H1 (cell line): ENCODE data around the gene EN1. TPM values are rescaled to one million over a fixed set of nuclear protein-coding genes. Genes with fewer than 3 reads are reported as not detected.

ENCODE experiments used
- CTCF ChIA-PET: fragments of 300-600 bp; sonication (Branson Sonifier 250); formaldehyde crosslinking; loops from one replicate; lab custom pipeline; 2021; ENCODE audit not compliant: partially characterized antibody; lab: Charles Lee
- POLR2A ChIA-PET: fragments of 300-600 bp; sonication (Branson Sonifier 250); formaldehyde crosslinking; loops from one replicate; lab custom pipeline; 2021; ENCODE audit warnings: inconsistent platforms; ENCODE audit not compliant: partially characterized antibody; lab: Charles Lee
- DNase-seq, 2 experiments: peaks; one replicate each; pipeline versions ENCODE4 v3.0.0 to v3.0.0-alpha.2; 2010 to 2022; ENCODE audit warnings: low spot score in 2 of 2, low read depth in 1 of 2, mixed read lengths in 1 of 2
- FAIRE-seq: peaks from 2 replicates; lab custom pipeline; 2011; peaks lifted over from hg19 to GRCh38; lab: Jason Lieb, UNC
- H2AFZ ChIP-seq: 2 replicates; pipeline ENCODE4 v1.8.1; 2012; ENCODE audit warnings: low read length, inconsistent platforms
- H2AK5ac ChIP-seq: 2 replicates; pipeline ENCODE4 v1.6.1; 2013; ENCODE audit warnings: low read depth, low read length
- H2BK120ac ChIP-seq: replicated peaks from 2 replicates; pipeline ENCODE3; 2013; ENCODE audit warnings: low read depth, low read length, inconsistent platforms
- H2BK12ac ChIP-seq: 2 replicates; pipeline ENCODE4 v1.6.1; 2013; ENCODE audit warnings: low read depth, low read length
- H2BK15ac ChIP-seq: 2 replicates; pipeline ENCODE4 v1.6.1; 2013; ENCODE audit warnings: low read length
- H2BK20ac ChIP-seq: 2 replicates; pipeline ENCODE4 v1.6.1; 2013; ENCODE audit warnings: low read length
- H2BK5ac ChIP-seq: 2 replicates; pipeline ENCODE4 v1.6.1; 2013; ENCODE audit warnings: low read depth, low read length
- H3K14ac ChIP-seq: 2 replicates; pipeline ENCODE4 v1.6.1; 2013; ENCODE audit warnings: inconsistent platforms; ENCODE audit not compliant: insufficient read length
- H3K18ac ChIP-seq: 2 replicates; pipeline ENCODE4 v1.6.1; 2013; ENCODE audit warnings: low read length; ENCODE audit errors: extremely low read depth
- H3K23ac ChIP-seq: 2 replicates; pipeline ENCODE4 v1.6.1; 2013; ENCODE audit warnings: inconsistent platforms; ENCODE audit not compliant: insufficient read length
- H3K23me2 ChIP-seq: 2 replicates; pipeline ENCODE4 v1.6.1; 2013; ENCODE audit warnings: low read depth, low read length
- H3K27ac ChIP-seq: 2 replicates; pipeline ENCODE4 v1.6.1; 2011; ENCODE audit warnings: low read depth, low read length, inconsistent platforms
- H3K27me3 ChIP-seq, 4 experiments: replicated peaks in 1 of 4; 1 replicate in 1 of 4; 2 replicates in 3 of 4; pipeline versions ENCODE4 v1.6.1 to v1.8.1; 2011 to 2013; ENCODE audit warnings: low read length in 3 of 4, mild to moderate bottlenecking in 3 of 4, inconsistent platforms in 2 of 4, mixed read lengths in 2 of 4, moderate library complexity in 1 of 4; ENCODE audit not compliant: control insufficient read depth in 3 of 4, insufficient read depth in 3 of 4; ENCODE audit errors: extremely low read depth in 1 of 4
- H3K36me3 ChIP-seq, 4 experiments: 2 replicates each; pipeline versions ENCODE4 v1.6.1 to v1.8.1; 2011 to 2013; ENCODE audit warnings: mild to moderate bottlenecking in 4 of 4, low read length in 3 of 4, moderate library complexity in 2 of 4, control low read depth in 1 of 4, inconsistent platforms in 1 of 4; ENCODE audit not compliant: insufficient read depth in 4 of 4, control insufficient read depth in 2 of 4
- H3K4ac ChIP-seq: replicated peaks from 2 replicates; pipeline ENCODE3; 2013; ENCODE audit warnings: low read length, low read depth, mixed read lengths, inconsistent platforms; ENCODE audit not compliant: insufficient read length
- H3K4me1 ChIP-seq, 4 experiments: replicated peaks in 1 of 4; 1 replicate in 1 of 4; 2 replicates in 3 of 4; pipeline versions ENCODE4 v1.6.1 to v1.8.1; 2011 to 2013; ENCODE audit warnings: low read length in 3 of 4, inconsistent platforms in 2 of 4, mixed read lengths in 1 of 4; ENCODE audit not compliant: insufficient read depth in 4 of 4, control insufficient read depth in 3 of 4
- H3K4me2 ChIP-seq, 2 experiments: 2 replicates each; pipeline versions ENCODE4 v1.6.1 to v1.8.1; 2011 to 2013; ENCODE audit warnings: low read depth in 2 of 2, low read length in 2 of 2, control low read depth in 1 of 2, inconsistent platforms in 1 of 2, mild to moderate bottlenecking in 1 of 2; ENCODE audit not compliant: insufficient read depth in 1 of 2
- H3K4me3 ChIP-seq, 4 experiments: fragments of 200-600, 300-600 bp in 1 of 4; sonication (generic), shearing (Covaris generic), sonication (Bioruptor Twin) in 1 of 4; 2 replicates each; pipeline versions ENCODE4 v1.5.1 to v1.8.1; 2011 to 2016; ENCODE audit warnings: low read length in 4 of 4, low read depth in 3 of 4, control low read depth in 2 of 4, inconsistent platforms in 2 of 4, mild to moderate bottlenecking in 2 of 4, mixed read lengths in 1 of 4, moderate library complexity in 1 of 4; ENCODE audit not compliant: insufficient read depth in 2 of 4; ENCODE audit errors: extremely low read depth in 1 of 4
- H3K56ac ChIP-seq: replicated peaks from 2 replicates; pipeline ENCODE3; 2013; ENCODE audit warnings: low read depth, mild to moderate bottlenecking, mixed read lengths, low read length, inconsistent platforms; ENCODE audit not compliant: insufficient read length
- H3K79me1 ChIP-seq: 2 replicates; pipeline ENCODE4 v1.6.1; 2013; ENCODE audit warnings: low read depth, low read length, control low read depth
- H3K79me2 ChIP-seq, 2 experiments: 2 replicates each; pipeline versions ENCODE4 v1.6.1 to v1.8.1; 2012 to 2013; ENCODE audit warnings: low read length in 2 of 2, mild to moderate bottlenecking in 2 of 2, inconsistent platforms in 1 of 2; ENCODE audit not compliant: insufficient read depth in 2 of 2, control insufficient read depth in 1 of 2
- H3K9ac ChIP-seq, 4 experiments: replicated peaks in 1 of 4; 1 replicate in 1 of 4; 2 replicates in 3 of 4; pipeline versions ENCODE4 v1.6.1 to v1.8.1; 2011 to 2013; ENCODE audit warnings: low read depth in 3 of 4, low read length in 3 of 4, control low read depth in 2 of 4, mild to moderate bottlenecking in 2 of 4, moderate library complexity in 2 of 4, inconsistent platforms in 1 of 4; ENCODE audit errors: extremely low read depth in 1 of 4
- H3K9me3 ChIP-seq, 2 experiments: 2 replicates each; pipeline versions ENCODE4 v1.6.1 to v1.8.1; 2012 to 2013; ENCODE audit warnings: mild to moderate bottlenecking in 2 of 2, moderate library complexity in 2 of 2, control low read depth in 1 of 2, inconsistent platforms in 1 of 2, low read depth in 1 of 2, low read length in 1 of 2, mixed read lengths in 1 of 2; ENCODE audit not compliant: insufficient read depth in 2 of 2
- H4K20me1 ChIP-seq, 2 experiments: replicated peaks in 1 of 2; 2 replicates each; pipeline versions ENCODE3 to v1.8.1; 2011 to 2013; ENCODE audit warnings: inconsistent platforms in 2 of 2, low read length in 2 of 2, mild to moderate bottlenecking in 1 of 2; ENCODE audit not compliant: insufficient read depth in 2 of 2, control insufficient read depth in 1 of 2
- H4K5ac ChIP-seq: 2 replicates; pipeline ENCODE4 v1.6.1; 2013; ENCODE audit warnings: low read length, low read depth, mixed read lengths, inconsistent platforms; ENCODE audit not compliant: insufficient read length
- H4K8ac ChIP-seq: 2 replicates; pipeline ENCODE4 v1.8.0; 2013; ENCODE audit warnings: mild to moderate bottlenecking, moderate library complexity, low read length, inconsistent platforms; ENCODE audit not compliant: insufficient read depth; ENCODE audit errors: extremely low read depth
- H4K91ac ChIP-seq: replicated peaks from 2 replicates; pipeline ENCODE3; 2013; ENCODE audit warnings: low read length, mixed read lengths, inconsistent platforms; ENCODE audit not compliant: insufficient read length
- BACH1 ChIP-seq: IDR thresholded peaks from 2 replicates; pipeline ENCODE4 v1.6.1; 2012; ENCODE audit warnings: low read length, improper control_type of control experiment
- EP300 ChIP-seq, 2 experiments: IDR thresholded peaks; 1 replicate in 1 of 2; 2 replicates in 1 of 2; pipeline ENCODE4 v1.6.1; 2011 to 2012; ENCODE audit warnings: low read depth in 2 of 2, low read length in 2 of 2, mild to moderate bottlenecking in 2 of 2, borderline replicate concordance in 1 of 2, inconsistent platforms in 1 of 2, moderate library complexity in 1 of 2
- HDAC6 ChIP-seq: IDR thresholded peaks from one replicate; pipeline ENCODE4 v1.7.1; 2012; ENCODE audit warnings: low read depth, mild to moderate bottlenecking, inconsistent platforms, low read length, moderate library complexity
- KDM5A ChIP-seq: fragments of 200-600 bp; IDR thresholded peaks from 2 replicates; pipeline ENCODE4 v1.7.1; 2012; ENCODE audit warnings: mild to moderate bottlenecking, low read length, inconsistent platforms, mixed read lengths
- RFX5 ChIP-seq: IDR thresholded peaks from 2 replicates; pipeline ENCODE4 v1.6.1; 2011; ENCODE audit warnings: low read depth, low read length, improper control_type of control experiment, borderline replicate concordance
- RXRA ChIP-seq: IDR thresholded peaks from 2 replicates; pipeline ENCODE4 v1.6.1; 2011; ENCODE audit warnings: low read depth, mild to moderate bottlenecking, low read length, moderate library complexity; ENCODE audit not compliant: insufficient read depth
- TCF12 ChIP-seq: IDR thresholded peaks from 2 replicates; pipeline ENCODE4 v1.6.1; 2011; ENCODE audit warnings: low read depth, mild to moderate bottlenecking, low read length
- WGBS, 2 experiments: shearing (Covaris generic) in 1 of 2; methylation state at CpG; one replicate each; pipeline versions ENCODE4 v1.1.6 to v1.1.7; 2013 to 2015; ENCODE audit warnings: low lambda C conversion rate in 2 of 2, mixed read lengths in 2 of 2, inconsistent platforms in 1 of 2, low coverage in 1 of 2, missing lambda C conversion rate in 1 of 2; ENCODE audit not compliant: insufficient replicate concordance in 2 of 2, insufficient coverage in 1 of 2, insufficient read length in 1 of 2; ENCODE audit errors: extremely low coverage in 1 of 2, missing lambda C conversion rate in 1 of 2; 5-methylcytosine and 5-hydroxymethylcytosine counted together
- polyA plus RNA-seq, 7 experiments: library from polyadenylated mRNA; depleted of rRNA in 3 of 7; stranded (reverse) in 5 of 7; unstranded in 2 of 7; fragments of >200 nt in 5 of 7; fragments of 200-250 nt in 2 of 7; gene quantifications; 1 replicate in 5 of 7; 2 replicates in 1 of 7; 4 replicates in 1 of 7; pipeline versions ENCODE4 v1.2.1 to v1.2.3, GENCODE V29; 2011 to 2013; ENCODE audit warnings: missing spikeins in 2 of 7, mixed read lengths in 2 of 7
- total RNA-seq: library from RNA; stranded (reverse); fragmentation: NEBNext Ultra II Directional; extraction: Animal tissue kit (Norgen Biotek cat#: 25700); gene quantifications from 2 replicates; pipeline ENCODE4 v1.2.1, GENCODE V29; 2021
- TF ChIP-seq, protein P1 (sequence below): IDR thresholded peaks from 2 replicates; pipeline ENCODE4 v1.6.1; 2012; ENCODE audit warnings: low read length, inconsistent platforms
- TF ChIP-seq, protein P2 (sequence below), 3 experiments: IDR thresholded peaks; 1 replicate in 2 of 3; 2 replicates in 1 of 3; pipeline versions ENCODE4 v1.5.1 to v1.6.1; 2011; ENCODE audit warnings: low read length in 3 of 3, mild to moderate bottlenecking in 3 of 3, inconsistent platforms in 2 of 3, low read depth in 1 of 3, moderate library complexity in 1 of 3; ENCODE audit not compliant: insufficient read depth in 1 of 3; ENCODE audit errors: control extremely low read depth in 1 of 3

Gene EN1
- total and polyA plus RNA-seq, 2 of the 8 experiments (the other 6 are each of a cell fraction or from before 2014, with no cell fraction given) = not detected

DNA sequence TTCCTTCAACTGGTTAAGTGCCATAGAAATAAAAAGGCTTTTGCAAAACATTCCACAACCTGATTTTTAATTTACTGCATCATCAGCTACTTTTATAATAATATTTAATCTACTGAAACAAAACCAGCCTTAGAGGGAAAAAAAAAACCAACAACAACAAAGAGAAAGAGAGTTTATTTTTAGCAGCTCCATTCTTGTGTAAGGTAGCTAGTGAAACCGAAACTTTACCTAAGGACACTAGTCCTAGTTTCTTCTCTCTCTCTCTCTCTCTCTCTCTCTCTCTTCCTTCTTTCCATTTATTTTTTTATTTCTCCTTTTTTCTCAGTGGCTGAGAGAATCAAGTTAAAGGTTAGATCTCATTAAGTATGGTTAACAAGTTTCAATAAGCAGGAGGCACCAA, 21.4 kb downstream of the EN1 start:
- CTCF ChIA-PET = interaction anchor here (0.7 to 1.3 kb wide), 4 partner anchors 15 to 287 kb away, joined by 3 read pairs; no protein-coding TSS in a partner anchor
- no peak for TF ChIP-seq BACH1
- TF ChIP-seq HDAC6 = no peak
- no peak for TF ChIP-seq KDM5A
- no peak for TF ChIP-seq RXRA
- TF ChIP-seq, protein P1, sequence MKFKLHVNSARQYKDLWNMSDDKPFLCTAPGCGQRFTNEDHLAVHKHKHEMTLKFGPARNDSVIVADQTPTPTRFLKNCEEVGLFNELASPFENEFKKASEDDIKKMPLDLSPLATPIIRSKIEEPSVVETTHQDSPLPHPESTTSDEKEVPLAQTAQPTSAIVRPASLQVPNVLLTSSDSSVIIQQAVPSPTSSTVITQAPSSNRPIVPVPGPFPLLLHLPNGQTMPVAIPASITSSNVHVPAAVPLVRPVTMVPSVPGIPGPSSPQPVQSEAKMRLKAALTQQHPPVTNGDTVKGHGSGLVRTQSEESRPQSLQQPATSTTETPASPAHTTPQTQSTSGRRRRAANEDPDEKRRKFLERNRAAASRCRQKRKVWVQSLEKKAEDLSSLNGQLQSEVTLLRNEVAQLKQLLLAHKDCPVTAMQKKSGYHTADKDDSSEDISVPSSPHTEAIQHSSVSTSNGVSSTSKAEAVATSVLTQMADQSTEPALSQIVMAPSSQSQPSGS = no peak
- TF ChIP-seq RFX5 = no peak
- no peak for TF ChIP-seq TCF12
- TF ChIP-seq, protein P2, sequence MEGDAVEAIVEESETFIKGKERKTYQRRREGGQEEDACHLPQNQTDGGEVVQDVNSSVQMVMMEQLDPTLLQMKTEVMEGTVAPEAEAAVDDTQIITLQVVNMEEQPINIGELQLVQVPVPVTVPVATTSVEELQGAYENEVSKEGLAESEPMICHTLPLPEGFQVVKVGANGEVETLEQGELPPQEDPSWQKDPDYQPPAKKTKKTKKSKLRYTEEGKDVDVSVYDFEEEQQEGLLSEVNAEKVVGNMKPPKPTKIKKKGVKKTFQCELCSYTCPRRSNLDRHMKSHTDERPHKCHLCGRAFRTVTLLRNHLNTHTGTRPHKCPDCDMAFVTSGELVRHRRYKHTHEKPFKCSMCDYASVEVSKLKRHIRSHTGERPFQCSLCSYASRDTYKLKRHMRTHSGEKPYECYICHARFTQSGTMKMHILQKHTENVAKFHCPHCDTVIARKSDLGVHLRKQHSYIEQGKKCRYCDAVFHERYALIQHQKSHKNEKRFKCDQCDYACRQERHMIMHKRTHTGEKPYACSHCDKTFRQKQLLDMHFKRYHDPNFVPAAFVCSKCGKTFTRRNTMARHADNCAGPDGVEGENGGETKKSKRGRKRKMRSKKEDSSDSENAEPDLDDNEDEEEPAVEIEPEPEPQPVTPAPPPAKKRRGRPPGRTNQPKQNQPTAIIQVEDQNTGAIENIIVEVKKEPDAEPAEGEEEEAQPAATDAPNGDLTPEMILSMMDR (IDR thresholded peaks at IDR 0.05; ENCODE audit: control extremely low read depth in 1 of 3, insufficient read depth in 1 of 3, low read depth in 1 of 3, low read length in 3 of 3) = no peak
- no peak for TF ChIP-seq EP300 (IDR thresholded peaks at IDR 0.05; ENCODE audit: borderline replicate concordance in 1 of 2, low read depth in 2 of 2, low read length in 2 of 2)

More for the DNA sequence above, 21.4 kb downstream of the EN1 start:
- Histone ChIP-seq H3K4ac (no peak overlapping the region), H3K79me1 (no peaks in the 10 kb centered on the region), H3K18ac (no peak overlapping the region), H3K23ac (no peak overlapping the region), H2BK5ac (no peak overlapping the region), H4K91ac (no peak overlapping the region), H3K4me2 (no peak overlapping the region), H3K27ac (no peak overlapping the region), H4K20me1 (no peaks in the 10 kb centered on the region), H3K27me3 (peaks cover 2 to 16% (median 9%) of the 10 kb centered on the region in 4 experiments), H3K56ac (no peak overlapping the region), H2BK12ac (no peak overlapping the region), H2BK15ac (no peak overlapping the region), H2AFZ (no peak overlapping the region), H2BK20ac (no peak overlapping the region), H3K4me3 (no peak overlapping the region), H3K79me2 (no peaks in the 10 kb centered on the region), H3K4me1 (no peaks in the 10 kb centered on the region; a peak in 4 of 7 replicates), H4K8ac (no peak overlapping the region), H2AK5ac (no peak overlapping the region), H3K23me2 (no peaks in the 10 kb centered on the region), H2BK120ac (no peak overlapping the region), H3K9ac (no peak overlapping the region), H3K14ac (no peak overlapping the region), H4K5ac (no peak overlapping the region), H3K9me3 (no peaks in the 10 kb centered on the region), H3K36me3 (no peaks in the 10 kb centered on the region)
- POLR2A ChIA-PET = interaction anchor here (0.7 to 1.1 kb wide), 2 partner anchors 25 to 535 kb away, joined by 3 to 4 read pairs; no protein-coding TSS in a partner anchor
- DNase-seq (no peak), FAIRE-seq (no peak)
- 100% methylated on average over 1 of the region's 1 CpG; no CpG with 5 or more reads in 1 of the 2 experiments for WGBS, 2 experiments
